Sigmoid colon (tissue), 7 donors: Measurements from ENCODE around the gene OR2B3. TPM values are rescaled to one million over a fixed set of nuclear protein-coding genes. Genes with fewer than 3 reads are reported as not detected.

Source experiments
- DNase-seq: peaks from one replicate; pipeline ENCODE4 v3.0.0-alpha.2; 2019
- H3K27ac ChIP-seq, 4 donors: fragments of 200-600 bp; sonication (generic); one replicate each; pipeline ENCODE4 v1.5.1; 2016 to 2019; ENCODE audit warnings: mild to moderate bottlenecking in 1 of 4
- H3K27me3 ChIP-seq, 3 donors: fragments of 200-600 bp; sonication (generic); one replicate each; pipeline ENCODE4 v1.5.1; 2019; ENCODE audit warnings: mild to moderate bottlenecking in 1 of 3
- H3K36me3 ChIP-seq, 4 donors: fragments of 200-600 bp; sonication (generic); one replicate each; pipeline ENCODE4 v1.5.1; 2016 to 2019
- H3K4me1 ChIP-seq, 4 donors: fragments of 200-600 bp; sonication (generic); one replicate each; pipeline ENCODE4 v1.5.1; 2017 to 2019
- H3K4me3 ChIP-seq, 4 donors: fragments of 200-600 bp; sonication (generic); one replicate each; pipeline ENCODE4 v1.5.1; 2017 to 2019; ENCODE audit warnings: mild to moderate bottlenecking in 2 of 4, moderate library complexity in 1 of 4
- H3K9me3 ChIP-seq, 4 donors: fragments of 200-600 bp in 3 of 4; sonication (generic) in 3 of 4; one replicate each; pipeline versions ENCODE4 v1.5.1 to v1.6.1; 2013 to 2019
- EP300 ChIP-seq, 4 donors: sonication (generic); formaldehyde crosslinking; IDR thresholded peaks; one replicate each; pipeline ENCODE4 v1.6.1; 2017; ENCODE audit warnings: antibody characterized with exemption in 4 of 4
- POLR2A ChIP-seq, 2 donors: fragments of 450-650 bp; IDR thresholded peaks; one replicate each; pipeline ENCODE4 v1.6.1; 2016; ENCODE audit warnings: antibody characterized with exemption in 2 of 2, mild to moderate bottlenecking in 2 of 2, moderate library complexity in 2 of 2
- POLR2AphosphoS5 ChIP-seq, 4 donors: sonication (generic); formaldehyde crosslinking; IDR thresholded peaks; one replicate each; pipeline ENCODE4 v1.6.1; 2017; ENCODE audit warnings: antibody characterized with exemption in 4 of 4
- WGBS, 2 donors: extraction: QIAGEN DNeasy Blood & Tissue Kit; methylation state at CpG; one replicate each; pipeline ENCODE4 v1.1.7; 2013; 5-methylcytosine and 5-hydroxymethylcytosine counted together
- intact Hi-C: fragments of 100-400 bp; cut with DNase I; formaldehyde crosslinking; loops from one replicate; pipeline ENCODE4 v1.15.1; 2023
- polyA plus RNA-seq, 3 donors: library from polyadenylated mRNA; stranded (reverse); fragments of 200-250 nt; gene quantifications; one replicate each; pipeline ENCODE4 v1.2.3, GENCODE V29; 2013
- total RNA-seq, 4 donors: library from RNA; depleted of rRNA; stranded (reverse); fragments of >200 nt; gene quantifications; one replicate each; pipeline ENCODE4 v1.1.0, GENCODE V29; 2016
- TF ChIP-seq, protein P1 (sequence below), 4 experiments: fragments of 450-650 bp in 3 of 4; fragments of 200-600 bp in 1 of 4; IDR thresholded peaks; one replicate each; pipeline ENCODE4 v1.5.1; 2016 to 2019; ENCODE audit warnings: antibody characterized with exemption in 4 of 4, mild to moderate bottlenecking in 3 of 4, moderate library complexity in 2 of 4
- donor health status: healthy with polysubstance abuse.
- donor health status: Bipolar disorder and iron deficiency.
- donor health status: healthy.

Gene OR2B3
- total and polyA plus RNA-seq, 7 donors = not detected

DNA sequence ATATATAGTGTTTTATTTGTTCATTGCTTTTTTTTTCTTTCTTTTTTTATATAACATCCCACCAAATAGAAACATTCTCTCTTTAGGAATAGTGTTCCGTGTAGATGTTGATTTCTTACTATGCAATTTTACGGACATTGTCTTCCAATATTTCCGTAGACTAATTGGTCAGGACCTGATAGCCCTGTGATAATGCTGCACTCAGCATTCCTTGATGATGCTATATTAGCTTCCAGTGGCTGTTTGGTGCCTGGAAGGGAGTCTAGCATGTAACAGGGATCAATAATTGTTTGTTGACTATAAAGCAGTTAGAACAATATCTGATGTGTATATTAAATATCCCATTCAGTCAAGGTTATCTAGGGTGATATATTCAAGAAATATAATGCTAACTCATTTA, 35.4 kb downstream of the OR2B3 start:
- no peak overlapping the region for H3K4me3 ChIP-seq
- WGBS, 2 donors = 88 to 90% methylated on average over 3 of the region's 3 CpGs
- intact Hi-C loops = no loop called here
- no peaks in the 10 kb centered on the region for H3K36me3 ChIP-seq
- no peaks in the 10 kb centered on the region for H3K9me3 ChIP-seq
- no peaks in the 10 kb centered on the region for H3K27me3 ChIP-seq
- TF ChIP-seq, protein P1, sequence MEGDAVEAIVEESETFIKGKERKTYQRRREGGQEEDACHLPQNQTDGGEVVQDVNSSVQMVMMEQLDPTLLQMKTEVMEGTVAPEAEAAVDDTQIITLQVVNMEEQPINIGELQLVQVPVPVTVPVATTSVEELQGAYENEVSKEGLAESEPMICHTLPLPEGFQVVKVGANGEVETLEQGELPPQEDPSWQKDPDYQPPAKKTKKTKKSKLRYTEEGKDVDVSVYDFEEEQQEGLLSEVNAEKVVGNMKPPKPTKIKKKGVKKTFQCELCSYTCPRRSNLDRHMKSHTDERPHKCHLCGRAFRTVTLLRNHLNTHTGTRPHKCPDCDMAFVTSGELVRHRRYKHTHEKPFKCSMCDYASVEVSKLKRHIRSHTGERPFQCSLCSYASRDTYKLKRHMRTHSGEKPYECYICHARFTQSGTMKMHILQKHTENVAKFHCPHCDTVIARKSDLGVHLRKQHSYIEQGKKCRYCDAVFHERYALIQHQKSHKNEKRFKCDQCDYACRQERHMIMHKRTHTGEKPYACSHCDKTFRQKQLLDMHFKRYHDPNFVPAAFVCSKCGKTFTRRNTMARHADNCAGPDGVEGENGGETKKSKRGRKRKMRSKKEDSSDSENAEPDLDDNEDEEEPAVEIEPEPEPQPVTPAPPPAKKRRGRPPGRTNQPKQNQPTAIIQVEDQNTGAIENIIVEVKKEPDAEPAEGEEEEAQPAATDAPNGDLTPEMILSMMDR (IDR thresholded peaks at IDR 0.05) = no peak
- TF ChIP-seq POLR2A (IDR thresholded peaks at IDR 0.05) (no peak), EP300 (IDR thresholded peaks at IDR 0.05) (no peak), POLR2AphosphoS5 (IDR thresholded peaks at IDR 0.05) (no peak)
- no peaks in the 10 kb centered on the region for H3K4me1 ChIP-seq
- H3K27ac ChIP-seq = no peak overlapping the region
- DNase-seq = no peak

DNA sequence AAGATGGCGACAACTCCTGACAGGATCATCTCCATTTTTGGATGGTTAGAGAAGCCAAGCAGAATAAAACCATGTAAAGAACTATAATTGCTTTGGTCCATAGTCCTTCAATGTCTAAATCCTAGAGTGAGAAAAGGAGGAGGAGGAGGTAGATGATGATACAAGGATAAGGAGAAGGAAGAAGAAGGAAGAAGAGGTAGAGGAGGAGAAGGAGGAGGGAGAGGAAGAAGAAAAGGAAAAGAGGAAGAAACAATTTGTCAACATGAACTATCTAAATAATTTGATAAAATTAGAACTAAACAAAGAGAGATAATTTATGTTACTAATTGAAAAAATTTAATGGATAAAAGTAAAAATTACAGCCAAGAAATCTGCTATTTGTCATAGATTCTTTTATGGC, 42.0 kb downstream of the OR2B3 start, which contains the start of gene OR2W1:
Gene OR2W1, minus strand, starts transcription at position 101 of the 400 bp plus-strand sequence. Its CDS starts 0 bp downstream, at position 101.
- no peak for DNase-seq
- Histone ChIP-seq H3K4me1 (no peaks in the 10 kb centered on the region), H3K9me3 (no peaks in the 10 kb centered on the region), H3K4me3 (no peak within 1 kb of the TSS), H3K36me3 (no peaks in the 10 kb centered on the region), H3K27ac (no peak within 1 kb of the TSS), H3K27me3 (peaks cover 0 to 10% (median 0%) of the 10 kb centered on the region in 3 donors)
- intact Hi-C loops = no loop called here
- no peak for TF ChIP-seq EP300 (IDR thresholded peaks at IDR 0.05)
- TF ChIP-seq POLR2A (IDR thresholded peaks at IDR 0.05) = no peak
- 77 to 82% methylated on average over 1 of the region's 1 CpG for WGBS, 2 donors

Other genes with a start within 250 kb of the OR2B3 start
- gene TRIM27, start 163.3 kb downstream of the OR2B3 start, total RNA-seq = 10 to 100 TPM; 31.9 to 40.0 (median 36.1) TPM
- 10 to 100 TPM; 19.2 to 38.7 (median 27.6) TPM for gene TRIM27, start 163.3 kb downstream of the OR2B3 start, polyA plus RNA-seq
- 1 to 10 TPM in 1 of 4 donors, under 1 TPM in 3; 0.28 to 1.4 (median 0.83) TPM for gene ZNF311, start 82.0 kb downstream of the OR2B3 start, total RNA-seq
- 1 to 10 TPM in 1 of 3 donors, under 1 TPM in 2; 0.60 to 1.4 (median 0.73) TPM for gene ZNF311, start 82.0 kb downstream of the OR2B3 start, polyA plus RNA-seq
- not detected for gene OR2W1, start 42.1 kb downstream of the OR2B3 start, total RNA-seq
- not detected for gene OR2W1, start 42.1 kb downstream of the OR2B3 start, polyA plus RNA-seq
- not detected for gene OR2J1, start 12.2 kb upstream of the OR2B3 start, total RNA-seq
- gene OR2J1, start 12.2 kb upstream of the OR2B3 start, polyA plus RNA-seq = not detected
- not detected for gene OR2J3, start 20.7 kb upstream of the OR2B3 start, total RNA-seq
- not detected for gene OR2J3, start 20.7 kb upstream of the OR2B3 start, polyA plus RNA-seq
- not detected for gene OR2J2, start 83.6 kb upstream of the OR2B3 start, total RNA-seq
- gene OR2J2, start 83.6 kb upstream of the OR2B3 start, polyA plus RNA-seq = not detected
- gene OR14J1, start 214.4 kb upstream of the OR2B3 start, total RNA-seq = not detected
- gene OR14J1, start 214.4 kb upstream of the OR2B3 start, polyA plus RNA-seq = not detected